GM21515 (cell line): Measurements from ENCODE around the gene DHPS.
"Not testable (repeated sequence)": the region's sequence is repeated elsewhere in the genome, so short reads cannot be mapped to it uniquely, and the experiment has no call there.

Experiments
- ATAC-seq: cut with Tn5 transposase; IDR thresholded peaks from one replicate; pipeline ENCODE4 v1.9.1; 2021; ENCODE audit not compliant: unreplicated experiment

Gene DHPS

GRCh38 chr19:12647490-12648071 is 34.1 kb downstream of the DHPS start:
- no peak for ATAC-seq

DNA sequence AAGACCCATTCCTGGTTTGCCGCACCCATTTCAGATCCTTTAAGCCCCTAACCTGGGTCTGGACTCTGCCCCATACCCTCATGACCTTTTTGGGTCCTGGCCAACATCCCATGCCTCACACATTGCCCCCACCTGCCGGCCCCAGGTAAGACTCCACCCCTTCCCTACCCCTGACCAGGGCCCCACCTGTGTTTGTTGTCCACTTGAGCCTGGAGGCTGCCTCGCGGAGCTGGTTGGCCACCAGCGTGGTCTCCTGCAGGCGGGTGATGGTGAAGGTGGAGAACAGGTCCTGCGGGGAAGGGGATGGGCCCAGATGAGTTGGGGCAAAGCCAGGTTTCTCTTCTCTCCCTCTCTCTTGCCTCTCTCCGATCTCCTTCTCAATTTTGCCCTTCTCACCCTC is 34.6 kb downstream of the DHPS start:
- no peak for ATAC-seq

DNA sequence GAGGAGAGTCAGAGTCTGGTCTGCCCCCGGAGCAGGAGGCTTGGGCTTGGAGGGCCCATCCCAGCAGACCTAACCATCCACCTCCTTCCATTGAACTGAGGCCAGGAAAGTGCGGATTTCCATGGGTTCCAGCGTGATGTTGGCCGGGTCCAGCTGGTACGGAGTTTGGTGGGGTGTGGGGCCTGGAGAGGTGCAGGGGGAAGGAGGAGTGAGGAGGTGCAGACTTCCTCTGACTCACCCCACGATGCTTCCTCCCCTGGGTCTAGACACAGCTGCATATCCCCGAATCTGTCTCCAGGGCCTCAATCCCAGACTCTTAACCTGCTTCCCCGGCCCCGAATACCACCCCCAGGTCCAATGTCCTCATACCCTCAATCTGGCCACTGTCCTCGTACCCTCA is 35.1 kb downstream of the DHPS start:
- no peak for ATAC-seq

DNA sequence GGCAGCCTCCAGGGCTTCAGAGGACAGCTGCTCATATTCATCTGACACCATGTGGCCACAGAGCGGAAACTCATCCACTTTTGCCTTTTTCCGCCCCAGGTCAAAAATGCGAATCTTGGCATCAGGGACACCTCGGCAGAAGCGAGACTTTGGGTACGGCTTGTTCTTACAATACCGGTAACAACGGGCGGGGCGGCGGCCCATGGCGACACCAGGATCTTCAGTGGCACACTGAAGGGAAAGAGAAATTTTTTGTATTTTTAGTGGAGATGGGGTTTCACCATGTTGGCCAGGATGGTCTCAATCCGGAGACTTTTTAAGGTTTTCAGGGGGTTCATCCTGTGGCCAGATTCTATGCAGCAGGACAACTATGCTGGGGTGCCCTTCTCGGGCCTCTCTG is 38.0 kb downstream of the DHPS start:
- not testable (repeated sequence) for ATAC-seq

- no peak for ATAC-seq
These were observed 39.2 kb downstream of the DHPS start for GRCh38 chr19:12642506-12642905.

GRCh38 chr19:12641456-12641855 is 40.2 kb downstream of the DHPS start:
- no peak for ATAC-seq

DNA sequence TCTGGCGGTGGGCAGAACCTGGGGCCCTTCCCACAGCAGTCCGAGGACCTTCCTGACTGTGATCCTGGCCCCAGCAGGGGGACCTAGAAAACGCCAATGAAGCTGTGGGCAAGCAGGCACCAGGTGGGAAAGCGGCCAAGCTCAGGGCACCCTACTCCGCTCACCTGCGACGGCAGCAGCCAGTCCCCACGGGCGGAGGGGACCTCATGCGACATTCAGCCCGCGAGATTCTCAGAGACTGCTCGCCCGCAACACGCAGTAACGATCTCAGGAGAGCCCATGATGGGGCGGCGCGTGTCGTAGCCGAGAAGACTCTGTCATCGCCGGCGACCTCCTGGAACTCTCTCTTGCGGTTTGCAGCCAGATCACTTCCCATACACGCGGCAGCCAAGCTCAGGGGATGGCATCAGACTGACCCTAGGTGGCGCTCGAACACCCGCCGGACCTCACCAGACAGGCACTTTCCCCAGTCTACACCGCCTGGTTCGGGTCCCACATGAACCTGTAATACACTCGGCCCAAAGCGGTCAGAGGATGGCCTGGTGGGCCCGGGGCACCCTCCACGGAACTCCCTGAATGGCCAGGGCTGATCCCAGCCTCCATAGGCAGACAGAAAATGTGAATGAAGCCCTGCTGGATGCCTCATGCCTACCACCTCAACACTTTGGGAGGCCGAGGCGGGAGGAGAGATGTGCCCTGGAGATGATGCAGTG is 41.6 kb downstream of the DHPS start:
- peak; percentile 45 for ATAC-seq

GRCh38 chr19:12638611-12639182 is 43.0 kb downstream of the DHPS start:
- no peak for ATAC-seq

DNA sequence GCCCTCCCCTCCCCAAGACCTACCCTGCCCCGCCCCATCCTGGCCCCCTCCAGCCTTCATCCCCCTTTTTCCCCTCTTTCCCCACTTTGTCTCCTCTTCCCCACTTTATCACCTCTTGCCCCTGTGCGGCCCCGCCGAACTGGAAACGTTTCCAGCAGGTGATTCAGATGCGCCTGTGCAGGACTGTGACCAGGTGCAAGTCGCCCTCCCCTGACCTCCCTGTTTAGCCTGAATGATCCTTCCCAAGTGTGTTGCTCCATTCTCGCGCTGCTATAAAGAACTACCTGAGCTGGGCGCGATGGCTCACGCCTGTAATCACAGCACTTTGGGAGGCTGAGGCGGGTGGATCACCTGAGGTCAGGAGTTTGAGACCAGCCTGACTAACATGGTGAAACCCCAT is 45.0 kb downstream of the DHPS start:
- no peak for ATAC-seq

GRCh38 chr19:12629215-12629614 is 52.5 kb downstream of the DHPS start:
- no peak for ATAC-seq

DNA sequence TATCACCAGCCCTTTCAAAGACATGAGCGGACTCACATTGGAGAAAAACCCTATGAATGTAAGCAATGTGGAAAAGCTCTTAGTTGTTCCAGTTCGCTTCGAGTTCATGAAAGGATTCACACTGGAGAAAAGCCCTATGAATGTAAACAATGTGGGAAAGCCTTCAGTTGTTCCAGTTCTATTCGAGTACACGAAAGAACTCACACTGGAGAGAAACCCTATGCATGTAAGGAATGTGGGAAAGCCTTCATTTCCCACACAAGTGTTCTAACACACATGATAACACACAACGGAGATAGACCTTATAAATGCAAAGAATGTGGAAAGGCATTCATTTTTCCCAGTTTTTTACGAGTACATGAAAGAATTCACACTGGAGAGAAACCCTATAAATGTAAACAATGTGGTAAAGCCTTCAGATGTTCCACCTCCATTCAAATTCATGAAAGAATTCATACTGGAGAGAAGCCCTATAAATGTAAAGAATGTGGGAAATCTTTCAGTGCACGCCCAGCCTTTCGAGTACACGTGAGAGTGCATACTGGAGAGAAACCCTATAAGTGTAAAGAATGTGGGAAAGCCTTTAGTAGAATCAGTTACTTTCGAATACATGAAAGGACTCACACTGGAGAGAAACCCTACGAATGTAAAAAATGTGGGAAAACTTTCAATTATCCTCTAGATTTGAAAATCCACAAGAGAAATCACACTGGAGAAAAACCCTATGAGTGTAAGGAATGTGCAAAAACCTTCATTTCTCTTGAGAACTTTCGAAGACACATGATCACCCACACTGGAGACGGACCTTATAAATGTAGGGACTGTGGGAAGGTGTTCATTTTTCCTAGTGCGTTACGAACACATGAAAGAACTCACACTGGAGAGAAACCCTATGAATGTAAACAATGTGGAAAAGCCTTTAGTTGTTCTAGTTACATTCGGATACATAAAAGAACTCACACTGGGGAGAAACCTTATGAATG is 53.3 kb downstream of the DHPS start:
- no peak for ATAC-seq

DNA sequence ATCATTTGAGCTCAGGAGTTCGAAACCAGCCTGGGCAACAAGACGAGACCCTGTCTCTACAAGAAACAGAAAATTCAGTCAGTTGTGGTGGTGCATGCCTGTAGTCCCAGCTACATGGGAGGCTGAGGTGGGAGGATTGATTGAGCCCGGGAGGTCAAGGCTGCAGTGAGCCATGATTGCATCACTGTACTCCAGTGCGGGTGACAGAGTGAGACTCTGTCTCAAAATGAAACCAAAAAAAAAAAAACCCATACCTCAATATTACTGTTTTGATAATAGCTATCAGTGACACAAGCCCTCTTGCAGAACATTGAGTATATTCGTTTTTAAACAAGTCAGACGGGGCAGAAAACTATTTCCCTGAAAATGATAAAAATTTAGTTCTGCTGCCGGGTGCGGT is 54.7 kb downstream of the DHPS start:
- ATAC-seq, result no peak
